Nephron (organoid): ENCODE results near the gene SPSB4.

Source experiments
- H3K27ac Mint-ChIP-seq, 3 experiments: 2 replicates each; pipeline ENCODE4 v1.8.0; 2020; ENCODE audit warnings: mixed read lengths in 3 of 3, mild to moderate bottlenecking in 2 of 3, moderate library complexity in 1 of 3
- H3K27me3 Mint-ChIP-seq: 2 replicates; pipeline ENCODE4 v1.8.0; 2021; ENCODE audit warnings: low read depth, mild to moderate bottlenecking, moderate library complexity, mixed read lengths
- H3K36me3 Mint-ChIP-seq: 2 replicates; pipeline ENCODE4 v1.8.0; 2020; ENCODE audit warnings: low read depth, mixed read lengths
- H3K4me1 Mint-ChIP-seq: 2 replicates; pipeline ENCODE4 v1.8.0; 2020; ENCODE audit warnings: mixed read lengths
- H3K4me3 Mint-ChIP-seq, 3 experiments: 2 replicates each; pipeline ENCODE4 v1.8.0; 2020; ENCODE audit warnings: mild to moderate bottlenecking in 3 of 3, mixed read lengths in 3 of 3, moderate library complexity in 2 of 3
- H3K9me3 Mint-ChIP-seq: 2 replicates; pipeline ENCODE4 v1.8.0; 2020; ENCODE audit warnings: mixed read lengths
- TF ChIP-seq, protein P1 (sequence below), 3 experiments: fragments of 200-600 bp; sonication (generic); IDR thresholded peaks; one replicate each; pipeline ENCODE4 v1.5.0; 2021; ENCODE audit warnings: antibody characterized with exemption in 3 of 3; ENCODE audit not compliant: unreplicated experiment in 3 of 3

The SPSB4 gene

DNA sequence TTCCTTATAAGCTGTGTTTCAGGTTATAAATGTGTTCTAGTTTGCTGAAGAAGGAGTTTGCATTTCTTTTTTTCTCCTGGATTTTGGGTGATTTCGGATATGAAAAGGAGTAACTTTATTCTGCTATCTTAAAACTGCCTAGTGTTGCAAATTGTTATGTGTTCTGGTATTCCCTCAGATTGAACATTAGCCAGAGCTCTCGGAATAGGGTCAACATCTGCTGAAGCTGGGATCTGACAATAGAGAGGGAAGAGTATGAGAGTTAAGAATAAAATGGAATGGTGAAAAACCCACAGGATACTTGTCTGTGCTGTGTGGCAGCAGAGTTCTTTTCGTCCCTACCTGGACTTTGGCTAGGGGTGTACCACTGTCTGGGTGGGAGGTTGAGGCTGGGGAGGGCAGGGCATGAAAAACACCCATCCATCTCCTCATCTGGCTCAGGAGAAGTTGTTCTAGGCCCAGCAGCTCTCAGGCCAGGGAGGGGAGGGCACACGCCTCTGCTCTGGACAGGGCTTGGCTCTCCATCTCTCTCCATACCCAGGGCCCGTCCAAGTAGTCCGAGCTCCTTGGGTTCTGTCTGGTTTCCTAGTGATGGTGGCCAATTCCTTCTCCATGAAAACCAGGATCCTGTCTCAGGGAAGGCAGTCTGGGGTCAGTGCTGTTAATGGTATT, 13.2 kb downstream of the SPSB4 start:
- TF ChIP-seq, protein P1, sequence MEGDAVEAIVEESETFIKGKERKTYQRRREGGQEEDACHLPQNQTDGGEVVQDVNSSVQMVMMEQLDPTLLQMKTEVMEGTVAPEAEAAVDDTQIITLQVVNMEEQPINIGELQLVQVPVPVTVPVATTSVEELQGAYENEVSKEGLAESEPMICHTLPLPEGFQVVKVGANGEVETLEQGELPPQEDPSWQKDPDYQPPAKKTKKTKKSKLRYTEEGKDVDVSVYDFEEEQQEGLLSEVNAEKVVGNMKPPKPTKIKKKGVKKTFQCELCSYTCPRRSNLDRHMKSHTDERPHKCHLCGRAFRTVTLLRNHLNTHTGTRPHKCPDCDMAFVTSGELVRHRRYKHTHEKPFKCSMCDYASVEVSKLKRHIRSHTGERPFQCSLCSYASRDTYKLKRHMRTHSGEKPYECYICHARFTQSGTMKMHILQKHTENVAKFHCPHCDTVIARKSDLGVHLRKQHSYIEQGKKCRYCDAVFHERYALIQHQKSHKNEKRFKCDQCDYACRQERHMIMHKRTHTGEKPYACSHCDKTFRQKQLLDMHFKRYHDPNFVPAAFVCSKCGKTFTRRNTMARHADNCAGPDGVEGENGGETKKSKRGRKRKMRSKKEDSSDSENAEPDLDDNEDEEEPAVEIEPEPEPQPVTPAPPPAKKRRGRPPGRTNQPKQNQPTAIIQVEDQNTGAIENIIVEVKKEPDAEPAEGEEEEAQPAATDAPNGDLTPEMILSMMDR (IDR thresholded peaks at IDR 0.05; ENCODE audit: unreplicated experiment in 3 of 3) = no peak
- Mint-ChIP-seq H3K36me3 (peaks cover 20% of the 10 kb centered on the region), H3K27me3 (no peaks in the 10 kb centered on the region), H3K9me3 (no peaks in the 10 kb centered on the region), H3K27ac (peak overlapping the region; percentile 85 to 92 (median 89)), H3K4me1 (peaks cover 45% of the 10 kb centered on the region), H3K4me3 (no peak overlapping the region)

DNA sequence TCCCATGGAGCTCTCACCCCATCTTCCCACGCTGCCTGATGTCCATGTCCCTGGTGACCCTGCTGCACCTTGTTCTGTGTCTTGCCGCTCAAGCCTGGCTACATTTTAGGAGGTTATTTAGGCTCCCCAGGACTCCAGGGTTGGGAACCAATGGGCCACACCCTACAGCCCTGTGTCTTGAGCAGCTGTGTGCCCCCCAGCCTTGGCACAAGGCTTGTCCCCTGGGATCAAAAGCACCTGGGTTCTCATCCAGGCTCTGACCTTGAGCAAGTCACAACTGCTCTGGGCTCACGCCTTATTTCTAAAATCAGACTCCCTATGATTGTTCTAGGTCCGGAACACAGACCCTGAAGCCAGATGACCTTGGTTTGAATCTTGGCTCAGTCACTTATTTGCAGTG, 14.1 kb downstream of the SPSB4 start:
- TF ChIP-seq, protein P1 (IDR thresholded peaks at IDR 0.05; ENCODE audit: unreplicated experiment in 3 of 3) = no peak
- no peak overlapping the region for H3K4me3 Mint-ChIP-seq
- H3K36me3 Mint-ChIP-seq = peaks cover 20% of the 10 kb centered on the region
- peaks cover 40% of the 10 kb centered on the region for H3K4me1 Mint-ChIP-seq
- H3K27ac Mint-ChIP-seq = peak overlapping the region; percentile 38 to 89 (median 82)
- no peaks in the 10 kb centered on the region for H3K9me3 Mint-ChIP-seq
- H3K27me3 Mint-ChIP-seq = no peaks in the 10 kb centered on the region

DNA sequence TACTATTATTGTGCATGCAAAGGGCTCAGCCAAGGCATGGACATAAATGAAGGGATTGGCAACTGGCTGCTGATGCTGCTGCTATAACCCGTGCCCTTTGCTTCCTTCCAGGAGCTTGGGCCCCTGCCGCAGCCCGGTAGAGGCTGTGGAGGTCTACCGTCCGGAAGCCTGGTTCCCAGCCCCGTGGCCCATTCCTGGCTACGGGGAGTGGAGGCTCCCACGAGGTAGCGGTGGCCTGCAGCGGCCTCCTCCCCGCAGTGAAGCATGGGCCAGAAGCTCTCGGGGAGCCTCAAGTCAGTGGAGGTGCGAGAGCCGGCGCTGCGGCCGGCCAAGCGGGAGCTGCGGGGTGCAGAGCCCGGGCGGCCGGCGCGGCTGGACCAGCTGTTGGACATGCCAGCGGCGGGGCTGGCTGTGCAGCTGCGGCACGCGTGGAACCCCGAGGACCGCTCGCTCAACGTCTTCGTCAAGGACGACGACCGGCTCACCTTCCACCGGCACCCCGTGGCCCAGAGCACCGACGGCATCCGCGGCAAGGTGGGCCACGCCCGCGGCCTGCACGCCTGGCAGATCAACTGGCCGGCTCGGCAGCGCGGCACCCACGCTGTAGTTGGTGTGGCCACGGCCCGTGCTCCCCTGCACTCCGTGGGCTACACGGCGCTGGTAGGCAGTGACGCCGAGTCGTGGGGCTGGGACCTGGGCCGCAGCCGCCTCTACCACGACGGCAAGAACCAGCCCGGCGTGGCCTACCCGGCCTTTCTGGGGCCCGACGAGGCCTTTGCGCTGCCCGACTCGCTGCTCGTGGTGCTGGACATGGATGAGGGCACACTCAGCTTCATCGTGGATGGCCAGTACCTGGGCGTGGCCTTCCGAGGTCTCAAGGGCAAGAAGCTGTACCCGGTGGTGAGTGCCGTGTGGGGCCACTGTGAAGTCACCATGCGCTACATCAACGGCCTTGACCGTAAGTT, 15.0 kb downstream of the SPSB4 start:
- no peak overlapping the region for H3K4me3 Mint-ChIP-seq
- no peaks in the 10 kb centered on the region for H3K27me3 Mint-ChIP-seq
- peaks cover 44% of the 10 kb centered on the region for H3K4me1 Mint-ChIP-seq
- H3K36me3 Mint-ChIP-seq = peaks cover 20% of the 10 kb centered on the region
- TF ChIP-seq, protein P1 (IDR thresholded peaks at IDR 0.05; ENCODE audit: unreplicated experiment in 3 of 3) = no peak
- no peaks in the 10 kb centered on the region for H3K9me3 Mint-ChIP-seq
- H3K27ac Mint-ChIP-seq = no peak overlapping the region

DNA sequence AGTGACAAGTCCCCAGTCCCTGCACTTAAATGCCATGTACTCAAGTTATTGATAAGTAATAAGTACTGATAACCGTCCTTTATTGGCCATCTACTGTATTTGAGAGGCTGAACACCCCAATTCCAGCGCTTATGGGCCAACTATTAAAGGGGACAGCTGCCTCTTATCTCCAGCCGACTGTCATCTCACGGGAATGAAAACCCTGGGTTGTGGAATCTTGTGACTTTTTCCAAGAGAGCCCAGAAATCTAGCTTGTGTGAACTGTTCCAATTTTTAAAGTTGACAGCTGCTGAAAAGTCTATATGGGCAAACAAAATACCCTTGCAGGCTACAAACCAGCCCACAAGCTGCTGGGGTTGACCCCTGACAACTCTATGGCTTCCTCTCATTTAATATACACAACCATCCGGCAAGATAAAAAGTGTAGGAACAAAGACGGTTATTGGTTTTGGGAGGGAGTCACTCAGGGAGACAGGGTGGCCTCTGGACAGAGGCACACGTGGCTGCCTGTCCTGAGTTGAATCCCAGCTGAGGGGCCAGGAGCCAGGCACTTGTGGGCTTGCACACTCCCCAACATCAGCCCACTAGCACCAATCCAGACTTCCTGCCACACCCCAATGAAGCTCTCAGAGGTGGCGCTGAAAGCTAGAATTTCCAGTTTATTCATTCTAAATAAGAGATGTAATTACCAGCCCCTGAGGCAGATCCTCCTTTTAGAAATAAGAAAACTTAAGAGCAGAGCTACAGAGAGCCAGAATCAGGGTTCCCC, 16.2 kb downstream of the SPSB4 start:
- Mint-ChIP-seq H3K36me3 (peaks cover 20% of the 10 kb centered on the region), H3K27me3 (no peaks in the 10 kb centered on the region), H3K27ac (peak overlapping the region in 2 of 3 experiments; percentile 55 to 75), H3K9me3 (no peaks in the 10 kb centered on the region), H3K4me3 (no peak overlapping the region), H3K4me1 (peaks cover 53% of the 10 kb centered on the region)
- TF ChIP-seq, protein P1 (IDR thresholded peaks at IDR 0.05; ENCODE audit: unreplicated experiment in 3 of 3) = no peak

DNA sequence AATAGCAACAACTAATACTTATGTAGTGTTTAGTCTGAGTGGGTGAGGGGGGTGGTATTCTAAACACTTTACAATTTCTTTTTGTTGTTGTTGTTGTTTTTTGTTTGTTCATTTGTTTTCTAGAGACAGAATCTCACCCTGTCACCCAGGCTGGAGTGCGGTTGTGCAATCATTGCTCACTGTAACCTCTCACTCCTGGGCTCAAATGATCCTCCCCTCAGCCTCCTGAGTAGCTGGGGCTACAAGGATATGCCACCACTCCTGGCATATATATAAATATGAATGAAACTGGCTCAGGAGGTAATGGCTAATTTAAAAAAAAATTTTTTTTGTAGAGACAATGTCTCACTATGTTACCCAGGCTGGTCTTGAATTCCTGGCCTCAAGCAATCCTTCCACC, 19.1 kb downstream of the SPSB4 start:
- TF ChIP-seq, protein P1 (IDR thresholded peaks at IDR 0.05; ENCODE audit: unreplicated experiment in 3 of 3) = no peak
- Mint-ChIP-seq H3K4me3 (no peak overlapping the region), H3K27me3 (no peaks in the 10 kb centered on the region), H3K9me3 (no peaks in the 10 kb centered on the region), H3K36me3 (peaks cover 20% of the 10 kb centered on the region), H3K4me1 (peaks cover 50% of the 10 kb centered on the region), H3K27ac (no peak overlapping the region)
